Activated CD8-positive, alpha-beta T cell treated with anti-CD3 and anti-CD28 coated beads for 36 hours (primary cell): ENCODE data around the gene DEK. TPM values are rescaled to one million over a fixed set of nuclear protein-coding genes. Genes with fewer than 3 reads are reported as not detected.
"Not testable (repeated sequence)": the region's sequence is repeated elsewhere in the genome, so short reads cannot be mapped to it uniquely, and the experiment has no call there.

Experiments
- ATAC-seq: fragments of 200-7000 bp; cut with Tn5 transposase; one replicate; pipeline ENCODE4 v1.10.0; 2021; ENCODE audit warnings: mild to moderate bottlenecking, moderate library complexity
- CTCF ChIA-PET: fragments of 350-600 bp; sonication (Branson Sonifier 250); formaldehyde crosslinking; loops from one replicate; lab custom pipeline; 2021; ENCODE audit warnings: antibody characterized with exemption; lab: Charles Lee
- POLR2A ChIA-PET: fragments of 350-600 bp; sonication (Branson Sonifier 250); formaldehyde crosslinking; loops from one replicate; lab custom pipeline; 2021; ENCODE audit warnings: antibody characterized with exemption; lab: Charles Lee
- DNase-seq: peaks from one replicate; pipeline ENCODE4 v3.0.0-alpha.2; 2020
- H3K27ac Mint-ChIP-seq: one replicate; pipeline ENCODE4 v1.8.0; 2021; ENCODE audit warnings: mild to moderate bottlenecking, mixed read lengths
- H3K27me3 Mint-ChIP-seq: one replicate; pipeline ENCODE4 v1.8.0; 2021; ENCODE audit warnings: mixed read lengths
- H3K36me3 Mint-ChIP-seq: one replicate; pipeline ENCODE4 v1.8.0; 2021; ENCODE audit warnings: low read depth, mixed read lengths
- H3K4me1 Mint-ChIP-seq: one replicate; pipeline ENCODE4 v1.8.0; 2021; ENCODE audit warnings: low read depth, mixed read lengths
- H3K4me3 Mint-ChIP-seq: one replicate; pipeline ENCODE4 v1.8.0; 2021; ENCODE audit warnings: mild to moderate bottlenecking, moderate library complexity, mixed read lengths
- H3K9me3 Mint-ChIP-seq: one replicate; pipeline ENCODE4 v1.8.0; 2021; ENCODE audit warnings: mixed read lengths
- CTCF ChIP-seq: fragments of 200-600 bp; IDR thresholded peaks from one replicate; pipeline ENCODE4 v1.8.0; 2022; ENCODE audit warnings: antibody characterized with exemption, mild to moderate bottlenecking
- intact Hi-C: fragments of 100-400 bp; cut with micrococcal nuclease; formaldehyde crosslinking; loops from one replicate; pipeline ENCODE4 v1.10.0; 2022
- total RNA-seq, 2 experiments: library from RNA; stranded (reverse); gene quantifications; one replicate each; pipeline ENCODE4 v1.2.3, GENCODE V29; 2021

The DEK gene
- total RNA-seq, 2 experiments from 2014 or later, result 185 to 191 TPM

- ATAC-seq (no peak), DNase-seq (no peak)
- Mint-ChIP-seq H3K4me3 (no peak overlapping the region), H3K27me3 (no peaks in the 10 kb centered on the region), H3K27ac (no peak overlapping the region), H3K36me3 (peaks cover 77% of the 10 kb centered on the region), H3K4me1 (peaks cover 14% of the 10 kb centered on the region), H3K9me3 (peaks cover 16% of the 10 kb centered on the region)
- POLR2A ChIA-PET, result no interaction called here
- no peak for TF ChIP-seq CTCF
- CTCF ChIA-PET, result no interaction called here
- intact Hi-C loops, result no loop called here
Observed at GRCh38 chr6:18237167-18237566, 27.2 kb downstream of the DEK start.

- Mint-ChIP-seq H3K36me3 (peaks cover 82% of the 10 kb centered on the region), H3K4me3 (no peak overlapping the region), H3K9me3 (peaks cover 29% of the 10 kb centered on the region), H3K27me3 (no peaks in the 10 kb centered on the region), H3K27ac (no peak overlapping the region), H3K4me1 (peaks cover 2% of the 10 kb centered on the region)
- ATAC-seq (no peak), DNase-seq (no peak)
- POLR2A ChIA-PET, result interaction anchor here (1.2 kb wide), 1 partner anchor 11 kb away, joined by 3 read pairs; no protein-coding TSS in a partner anchor
- intact Hi-C loops, result no loop called here
- CTCF ChIA-PET, result no interaction called here
- no peak for TF ChIP-seq CTCF
Observed at GRCh38 chr6:18235524-18235923, 28.8 kb downstream of the DEK start.

- H3K27ac Mint-ChIP-seq, result no peak overlapping the region
Observed at GRCh38 chr6:18234564-18234963, 29.8 kb downstream of the DEK start.

GRCh38 chr6:18233770-18234169 lies 30.6 kb downstream of the DEK start:
- ATAC-seq, intact Hi-C loops, H3K27me3 Mint-ChIP-seq, CTCF ChIA-PET, H3K4me3 Mint-ChIP-seq, H3K27ac Mint-ChIP-seq, H3K4me1 Mint-ChIP-seq, DNase-seq, POLR2A ChIA-PET: not testable (repeated sequence)
- Mint-ChIP-seq H3K36me3 (peaks cover 94% of the 10 kb centered on the region), H3K9me3 (peaks cover 33% of the 10 kb centered on the region)

More at GRCh38 chr6:18234564-18234963, 29.8 kb downstream of the DEK start:
- ATAC-seq (no peak), DNase-seq (no peak)
- no peak for TF ChIP-seq CTCF
- POLR2A ChIA-PET, result interaction anchor here (1.2 kb wide), 1 partner anchor 12 kb away, joined by 3 read pairs; no protein-coding TSS in a partner anchor
- CTCF ChIA-PET, result no interaction called here
- Mint-ChIP-seq H3K36me3 (peaks cover 90% of the 10 kb centered on the region), H3K4me1 (peaks cover 2% of the 10 kb centered on the region), H3K4me3 (no peak overlapping the region), H3K27me3 (no peaks in the 10 kb centered on the region), H3K9me3 (peaks cover 32% of the 10 kb centered on the region)
- intact Hi-C loops, result no loop called here

- H3K27ac Mint-ChIP-seq, result not testable (repeated sequence)
Observed at GRCh38 chr6:18231856-18232255, 32.5 kb downstream of the DEK start.

GRCh38 chr6:18228590-18228989 lies 35.7 kb downstream of the DEK start:
- Mint-ChIP-seq H3K36me3 (peaks cover 74% of the 10 kb centered on the region), H3K9me3 (peaks cover 25% of the 10 kb centered on the region)
- CTCF ChIA-PET, DNase-seq, ATAC-seq, POLR2A ChIA-PET, intact Hi-C loops, H3K4me3 Mint-ChIP-seq, H3K4me1 Mint-ChIP-seq, H3K27me3 Mint-ChIP-seq, H3K27ac Mint-ChIP-seq: not testable (repeated sequence)

More at GRCh38 chr6:18231856-18232255, 32.5 kb downstream of the DEK start:
- CTCF ChIA-PET, result interaction anchor here (1.1 kb wide), 1 partner anchor 34 kb away, joined by 3 read pairs; no protein-coding TSS in a partner anchor
- H3K4me1 Mint-ChIP-seq, intact Hi-C loops, ATAC-seq, H3K27me3 Mint-ChIP-seq, H3K4me3 Mint-ChIP-seq, DNase-seq, POLR2A ChIA-PET: not testable (repeated sequence)
- H3K9me3 Mint-ChIP-seq, result peaks cover 33% of the 10 kb centered on the region
- peaks cover 96% of the 10 kb centered on the region for H3K36me3 Mint-ChIP-seq

- intact Hi-C loops, POLR2A ChIA-PET, H3K27ac Mint-ChIP-seq, H3K4me3 Mint-ChIP-seq, CTCF ChIA-PET, ATAC-seq, H3K4me1 Mint-ChIP-seq, H3K27me3 Mint-ChIP-seq, DNase-seq: not testable (repeated sequence)
- Mint-ChIP-seq H3K9me3 (peaks cover 17% of the 10 kb centered on the region), H3K36me3 (peaks cover 64% of the 10 kb centered on the region)
Observed at GRCh38 chr6:18227166-18227565, 37.2 kb downstream of the DEK start.

- H3K27ac Mint-ChIP-seq, result peak overlapping the region; percentile 16
- CTCF ChIA-PET, H3K27me3 Mint-ChIP-seq, ATAC-seq, DNase-seq, H3K4me3 Mint-ChIP-seq, POLR2A ChIA-PET, intact Hi-C loops, H3K4me1 Mint-ChIP-seq: not testable (repeated sequence)
- H3K36me3 Mint-ChIP-seq, result peaks cover 61% of the 10 kb centered on the region
- H3K9me3 Mint-ChIP-seq, result peaks cover 13% of the 10 kb centered on the region
Observed at GRCh38 chr6:18226451-18227105, 37.8 kb downstream of the DEK start.
